Kidney (tissue), 14 donors: ENCODE results near the gene DOCK7. TPM values are rescaled to one million over a fixed set of nuclear protein-coding genes. Genes with fewer than 3 reads are reported as not detected.

Experiments
- DNase-seq, 5 donors: peaks; one replicate each; pipeline ENCODE4 v3.0.0-alpha.2; 2013 to 2020
- FAIRE-seq: peaks from 2 replicates; lab custom pipeline; 2012; peaks lifted over from hg19 to GRCh38; lab: Jason Lieb, UNC
- H3K27ac ChIP-seq, 2 donors: one replicate each; pipeline ENCODE4 v1.7.0; 2013; ENCODE audit warnings: low read depth in 2 of 2, low read length in 2 of 2, inconsistent platforms in 1 of 2
- H3K27me3 ChIP-seq: one replicate; pipeline ENCODE4 v1.7.1; 2013; ENCODE audit warnings: low read length, inconsistent platforms; ENCODE audit not compliant: control insufficient read depth, insufficient read depth
- H3K36me3 ChIP-seq, 3 donors: one replicate each; pipeline versions ENCODE4 v1.7.0 to v1.7.1; 2013; ENCODE audit warnings: low read length in 3 of 3, control low read depth in 1 of 3, inconsistent platforms in 1 of 3; ENCODE audit not compliant: insufficient read depth in 3 of 3, control insufficient read depth in 2 of 3
- H3K4me1 ChIP-seq, 3 donors: one replicate each; pipeline versions ENCODE4 v1.7.0 to v1.7.1; 2013; ENCODE audit warnings: low read length in 3 of 3, inconsistent platforms in 1 of 3, low read depth in 1 of 3; ENCODE audit not compliant: control insufficient read depth in 2 of 3, insufficient read depth in 2 of 3
- H3K4me3 ChIP-seq, 3 donors: one replicate each; pipeline versions ENCODE4 v1.7.0 to v1.8.1; 2013; ENCODE audit warnings: low read length in 3 of 3, control low read depth in 1 of 3, inconsistent platforms in 1 of 3
- H3K9ac ChIP-seq, 3 donors: one replicate each; pipeline versions ENCODE4 v1.7.0 to v1.7.1; 2013; ENCODE audit warnings: low read length in 3 of 3, control low read depth in 1 of 3, inconsistent platforms in 1 of 3
- H3K9me3 ChIP-seq, 3 donors: one replicate each; pipeline versions ENCODE4 v1.7.0 to v1.7.1; 2013; ENCODE audit warnings: low read length in 3 of 3, control low read depth in 1 of 3, inconsistent platforms in 1 of 3; ENCODE audit not compliant: control insufficient read depth in 2 of 3, insufficient read depth in 1 of 3
- CTCF ChIP-seq: IDR thresholded peaks from 3 replicates; pipeline ENCODE4 v1.5.1; 2012; ENCODE audit warnings: mild to moderate bottlenecking, moderate library complexity, borderline replicate concordance; ENCODE audit not compliant: insufficient read depth; ENCODE audit errors: extremely low read depth
- intact Hi-C: fragments of 100-400 bp; cut with DNase I; formaldehyde crosslinking; loops from one replicate; pipeline ENCODE4 v1.11.1; 2022
- polyA plus RNA-seq: library from polyadenylated mRNA; stranded (reverse); fragments of 350-450 nt; fragmentation: Illumina TruSeq; extraction: RNeasy Lipid Tissue Mini Kit (QIAGEN cat#74804); gene quantifications from one replicate; pipeline ENCODE4 v1.2.3, GENCODE V29; 2014; ENCODE audit warnings: low read depth, low replicate concordance; ENCODE audit not compliant: insufficient read depth
- total RNA-seq: library from RNA; stranded (reverse); fragmentation: NEBNext Ultra II Directional; extraction: Animal tissue kit (Norgen Biotek cat#: 25700); gene quantifications from one replicate; pipeline ENCODE4 v1.2.1, GENCODE V29; 2021
- donor health status: control.
- donor health status: control.
- donor health status: control.
- donor health status: control.
- donor health status: control.
- donor health status: DM: yes; HTN: yes; CAD: no.
- donor health status: Normal renal cell carcinoma (clear cell type).

The DOCK7 gene
- total and polyA plus RNA-seq, 2 donors from 2014 or later, result 11.0 to 34.0 TPM

- DNase-seq, result no peak
- Histone ChIP-seq H3K27me3 (no peaks in the 10 kb centered on the region), H3K4me3 (no peak overlapping the region), H3K4me1 (peaks cover 0 to 4% (median 0%) of the 10 kb centered on the region in 3 donors), H3K27ac (no peak overlapping the region), H3K36me3 (no peaks in the 10 kb centered on the region), H3K9me3 (no peaks in the 10 kb centered on the region), H3K9ac (no peak overlapping the region)
- FAIRE-seq, result peak; percentile 85
- no peak for TF ChIP-seq CTCF
- intact Hi-C loops, result no loop called here
Measured at GRCh38 chr1:62601457-62601856, 86.7 kb downstream of the DOCK7 start.

GRCh38 chr1:62599044-62599443 lies 89.1 kb downstream of the DOCK7 start:
- no peak for FAIRE-seq
- Histone ChIP-seq H3K9me3 (no peaks in the 10 kb centered on the region), H3K27ac (peak overlapping the region in 1 of 2 donors; percentile 17), H3K36me3 (no peaks in the 10 kb centered on the region), H3K4me1 (peaks cover 0 to 10% (median 0%) of the 10 kb centered on the region in 3 donors), H3K9ac (peak overlapping the region in 1 of 3 donors; percentile 28), H3K4me3 (peak overlapping the region in 2 of 3 donors; percentile 58 to 65), H3K27me3 (no peaks in the 10 kb centered on the region)
- no peak for DNase-seq
- intact Hi-C loops, result no loop called here
- TF ChIP-seq CTCF, result no peak

- no peaks in the 10 kb centered on the region for H3K9me3 ChIP-seq
- FAIRE-seq, result peak; percentile 91
- no peak within 1 kb of the TSS for H3K9ac ChIP-seq
- intact Hi-C loops, result no loop called here
- peaks cover 0 to 10% (median 0%) of the 10 kb centered on the region in 3 donors for H3K4me1 ChIP-seq
- H3K4me3 ChIP-seq, result peak within 1 kb of the TSS in 2 of 3 donors; percentile 58 to 65
- H3K27ac ChIP-seq, result no peak within 1 kb of the TSS
- peak in 1 of 5 donors; percentile 6 for DNase-seq
- H3K27me3 ChIP-seq, result no peaks in the 10 kb centered on the region
- no peaks in the 10 kb centered on the region for H3K36me3 ChIP-seq
- no peak for TF ChIP-seq CTCF
Measured at GRCh38 chr1:62597281-62597680, 90.9 kb downstream of the DOCK7 start, which contains the start of gene ANGPTL3. Gene ANGPTL3, plus strand, starts transcription at chr1:62597520. Its CDS starts 47 bp downstream, at chr1:62597567.

- Histone ChIP-seq H3K9ac (no peak overlapping the region), H3K4me3 (no peak overlapping the region), H3K36me3 (no peaks in the 10 kb centered on the region), H3K9me3 (no peaks in the 10 kb centered on the region), H3K27me3 (no peaks in the 10 kb centered on the region), H3K4me1 (peaks cover 0 to 10% (median 0%) of the 10 kb centered on the region in 3 donors), H3K27ac (no peak overlapping the region)
- FAIRE-seq (no peak), DNase-seq (no peak)
- intact Hi-C loops, result no loop called here
- TF ChIP-seq CTCF, result no peak
Measured at GRCh38 chr1:62595647-62596046, 92.5 kb downstream of the DOCK7 start.
